Mesendoderm (in vitro differentiated cells): ENCODE results near the gene CRK.

Source experiments
- DNase-seq: peaks from one replicate; pipeline ENCODE4 v3.0.0; 2013
- H2AK5ac ChIP-seq: 2 replicates; pipeline ENCODE4 v1.6.1; 2013; ENCODE audit warnings: low read length, inconsistent platforms
- H2BK120ac ChIP-seq: 2 replicates; pipeline ENCODE4 v1.6.1; 2013; ENCODE audit warnings: low read depth, mild to moderate bottlenecking, low read length, moderate library complexity, mixed read lengths
- H2BK15ac ChIP-seq: replicated peaks from 2 replicates; pipeline ENCODE4 v1.6.1; 2013; ENCODE audit warnings: low read depth, mild to moderate bottlenecking, moderate library complexity
- H2BK5ac ChIP-seq: 2 replicates; pipeline ENCODE4 v1.6.1; 2013; ENCODE audit warnings: low read length, inconsistent platforms
- H3K18ac ChIP-seq: 2 replicates; pipeline ENCODE4 v1.6.1; 2013; ENCODE audit warnings: mild to moderate bottlenecking, low read length, mixed read lengths
- H3K23ac ChIP-seq: one replicate; pipeline ENCODE4 v1.6.1; 2013; ENCODE audit warnings: low read length
- H3K27ac ChIP-seq: 2 replicates; pipeline ENCODE4 v1.5.1; 2013; ENCODE audit warnings: low read depth, mild to moderate bottlenecking, inconsistent platforms, low read length, moderate library complexity
- H3K27me3 ChIP-seq: 2 replicates; pipeline ENCODE4 v1.6.1; 2013; ENCODE audit warnings: low read length, control low read depth, mild to moderate bottlenecking, inconsistent platforms; ENCODE audit not compliant: insufficient read depth, poor library complexity
- H3K36me3 ChIP-seq: 2 replicates; pipeline ENCODE4 v1.6.1; 2013; ENCODE audit warnings: low read length, inconsistent platforms; ENCODE audit not compliant: control insufficient read depth, insufficient read depth
- H3K4ac ChIP-seq: one replicate; pipeline ENCODE4 v1.6.1; 2013; ENCODE audit warnings: low read depth, mild to moderate bottlenecking, low read length, moderate library complexity
- H3K4me1 ChIP-seq: 2 replicates; pipeline ENCODE4 v1.6.1; 2013; ENCODE audit warnings: low read depth, low read length, inconsistent platforms; ENCODE audit not compliant: control insufficient read depth
- H3K4me2 ChIP-seq: 2 replicates; pipeline ENCODE4 v1.6.1; 2013; ENCODE audit warnings: low read length
- H3K4me3 ChIP-seq: 2 replicates; pipeline ENCODE4 v1.5.1; 2013; ENCODE audit warnings: mild to moderate bottlenecking, low read length
- H3K56ac ChIP-seq: one replicate; pipeline ENCODE4 v1.6.1; 2013; ENCODE audit warnings: low read length
- H3K79me1 ChIP-seq: 2 replicates; pipeline ENCODE4 v1.6.1; 2013; ENCODE audit warnings: low read length, inconsistent platforms
- H3K79me2 ChIP-seq: 2 replicates; pipeline ENCODE4 v1.6.1; 2013; ENCODE audit warnings: mild to moderate bottlenecking, low read length; ENCODE audit not compliant: control insufficient read depth, insufficient read depth
- H3K9ac ChIP-seq: 2 replicates; pipeline ENCODE4 v1.6.1; 2013; ENCODE audit warnings: low read length, inconsistent platforms
- H4K5ac ChIP-seq: one replicate; pipeline ENCODE4 v1.6.1; 2013; ENCODE audit warnings: low read length
- H4K8ac ChIP-seq: one replicate; pipeline ENCODE4 v1.6.1; 2013; ENCODE audit warnings: low read depth, mild to moderate bottlenecking, control low read depth, low read length, moderate library complexity
- WGBS: extraction: QIAGEN DNeasy Blood & Tissue Kit; methylation state at CpG from one replicate; pipeline ENCODE4 v1.1.7; 2013; ENCODE audit warnings: low lambda C conversion rate, missing lambda C conversion rate; ENCODE audit not compliant: insufficient coverage; ENCODE audit errors: extremely low coverage; 5-methylcytosine and 5-hydroxymethylcytosine counted together

Gene CRK

DNA sequence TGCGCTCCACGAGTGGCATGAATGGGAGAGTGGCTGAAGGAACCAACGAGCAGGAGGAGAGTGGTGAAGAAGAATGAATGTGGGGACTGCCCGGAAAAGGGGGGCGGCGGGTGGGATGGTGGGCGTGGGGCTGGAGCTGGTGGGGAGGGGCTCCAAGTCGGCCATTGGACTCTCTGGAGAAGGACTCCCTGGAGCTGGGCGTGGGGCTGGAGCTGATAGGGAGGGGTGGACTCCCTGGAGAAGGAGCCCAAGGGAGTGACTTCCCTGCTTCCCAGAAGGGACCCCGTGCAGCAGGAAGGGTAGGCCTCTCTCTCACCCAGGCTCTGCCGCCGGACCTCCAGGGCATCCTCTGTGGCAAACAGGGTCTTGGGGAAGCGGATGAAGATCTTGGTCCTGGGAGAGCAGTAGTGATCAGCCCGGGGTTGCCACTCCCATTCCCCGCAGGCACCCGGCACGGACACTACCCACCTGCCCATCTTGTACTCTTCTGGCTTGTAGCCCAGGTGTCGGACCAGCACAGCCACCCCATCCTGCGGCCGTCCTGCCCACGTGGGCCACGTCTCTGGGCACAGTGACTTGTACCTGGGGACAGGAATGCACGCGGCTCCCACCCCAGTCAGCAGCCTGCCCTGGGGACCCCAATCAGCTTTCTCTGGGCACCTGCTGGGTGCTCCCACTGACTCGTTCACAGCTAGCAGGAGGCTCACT is 14.9 kb upstream of the CRK start:
- H3K27ac ChIP-seq = no peak overlapping the region
- H3K4me3 ChIP-seq = no peak overlapping the region

GRCh38 chr17:1470071-1470754 is 14.2 kb upstream of the CRK start:
- H3K18ac ChIP-seq = no peak overlapping the region
- no peak overlapping the region for H3K23ac ChIP-seq
- no peak overlapping the region for H3K56ac ChIP-seq
- no peaks in the 10 kb centered on the region for H3K27me3 ChIP-seq
- no peak overlapping the region for H3K9ac ChIP-seq
- H3K4me2 ChIP-seq = no peak overlapping the region
- H3K4me3 ChIP-seq = no peak overlapping the region
- no peak overlapping the region for H2BK120ac ChIP-seq
- no peak overlapping the region for H2BK15ac ChIP-seq
- no CpG with 5 or more reads among the region's 33 CpGs for WGBS
- H3K4ac ChIP-seq = no peak overlapping the region
- no peak overlapping the region for H2AK5ac ChIP-seq
- DNase-seq = no peak
- no peaks in the 10 kb centered on the region for H3K4me1 ChIP-seq
- no peak overlapping the region for H4K8ac ChIP-seq
- H3K79me2 ChIP-seq = no peaks in the 10 kb centered on the region
- no peak overlapping the region for H3K27ac ChIP-seq
- peaks cover 8% of the 10 kb centered on the region for H3K36me3 ChIP-seq
- H4K5ac ChIP-seq = no peak overlapping the region
- no peak overlapping the region for H2BK5ac ChIP-seq
- H3K79me1 ChIP-seq = no peaks in the 10 kb centered on the region

More for the DNA sequence above, 14.9 kb upstream of the CRK start:
- Histone ChIP-seq H3K23ac (no peak overlapping the region), H4K8ac (no peak overlapping the region), H2BK120ac (no peak overlapping the region), H3K9ac (no peak overlapping the region), H3K36me3 (peaks cover 8% of the 10 kb centered on the region), H3K79me2 (no peaks in the 10 kb centered on the region), H3K4me1 (no peaks in the 10 kb centered on the region), H3K4me2 (no peak overlapping the region), H3K18ac (no peak overlapping the region), H2BK5ac (no peak overlapping the region), H3K79me1 (no peaks in the 10 kb centered on the region), H2AK5ac (no peak overlapping the region), H4K5ac (no peak overlapping the region), H3K4ac (no peak overlapping the region), H3K56ac (no peak overlapping the region), H2BK15ac (no peak overlapping the region), H3K27me3 (no peaks in the 10 kb centered on the region)
- DNase-seq = no peak
- WGBS = no CpG with 5 or more reads among the region's 25 CpGs

DNA sequence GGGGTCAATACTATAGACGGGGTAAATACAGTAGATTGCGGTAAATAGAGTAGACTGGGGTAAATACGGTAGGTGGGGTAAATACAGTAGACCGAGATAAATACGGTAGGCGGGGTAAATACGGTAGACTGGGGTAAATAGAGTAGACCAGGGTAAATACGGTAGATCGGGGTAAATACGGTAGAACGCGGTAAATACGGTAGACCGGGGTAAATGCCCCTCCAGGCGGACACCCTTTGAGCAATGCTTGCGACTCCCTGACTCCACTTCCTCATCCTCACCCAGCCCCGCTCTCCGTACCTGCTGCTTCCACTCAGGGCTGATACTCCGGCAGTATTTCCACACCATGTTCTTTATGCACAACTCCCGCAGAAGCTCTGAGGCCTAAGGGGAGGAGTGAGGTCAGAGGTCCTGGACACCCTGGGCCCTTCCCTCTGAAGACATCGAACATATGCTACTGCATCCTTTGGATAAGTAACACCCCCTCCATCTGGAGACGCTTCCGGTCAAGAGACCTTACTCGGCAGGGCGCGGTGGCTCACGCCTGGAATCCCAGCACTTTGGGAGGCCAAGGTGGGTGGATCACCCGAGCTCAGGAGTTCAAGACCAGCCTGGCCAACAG is 13.3 kb upstream of the CRK start:
- WGBS = no CpG with 5 or more reads among the region's 28 CpGs
- Histone ChIP-seq H3K9ac (no peak overlapping the region), H2BK15ac (no peak overlapping the region), H2AK5ac (no peak overlapping the region), H3K79me2 (no peaks in the 10 kb centered on the region), H2BK120ac (no peak overlapping the region), H3K27ac (no peak overlapping the region), H3K4ac (no peak overlapping the region), H3K4me2 (no peak overlapping the region), H3K4me3 (no peak overlapping the region), H2BK5ac (no peak overlapping the region), H4K8ac (no peak overlapping the region), H3K4me1 (no peaks in the 10 kb centered on the region), H3K36me3 (peaks cover 8% of the 10 kb centered on the region), H3K79me1 (no peaks in the 10 kb centered on the region), H3K23ac (no peak overlapping the region), H3K18ac (no peak overlapping the region), H3K56ac (no peak overlapping the region), H3K27me3 (no peaks in the 10 kb centered on the region), H4K5ac (no peak overlapping the region)
- peak; percentile 64 for DNase-seq

- H3K27ac ChIP-seq = no peak overlapping the region
- DNase-seq = no peak
- peaks cover 8% of the 10 kb centered on the region for H3K36me3 ChIP-seq
Observed at GRCh38 chr17:1467898-1468492, 12.0 kb upstream of the CRK start.

DNA sequence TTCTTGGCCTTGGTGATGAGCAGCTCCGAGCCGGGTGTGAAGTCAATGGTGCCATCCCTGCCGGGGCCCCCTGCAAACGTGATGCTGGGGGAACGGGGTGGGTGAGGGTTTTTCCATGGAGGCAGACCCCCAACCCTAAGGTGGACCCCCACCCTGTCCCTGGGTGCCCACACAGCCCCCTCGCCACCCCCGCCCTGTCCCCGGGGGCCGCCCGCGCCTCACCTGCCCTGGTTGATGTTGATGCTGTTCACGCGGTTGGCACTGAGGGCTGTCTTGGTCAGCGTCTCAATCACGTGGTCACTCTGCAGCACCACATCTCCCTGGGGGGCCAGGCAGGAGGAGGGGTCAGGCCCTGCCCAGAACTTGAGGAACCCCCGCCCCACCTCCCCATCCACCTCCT is 11.2 kb upstream of the CRK start:
- H3K18ac ChIP-seq = no peak overlapping the region
- peaks cover 8% of the 10 kb centered on the region for H3K36me3 ChIP-seq

More at GRCh38 chr17:1467898-1468492, 12.0 kb upstream of the CRK start:
- Histone ChIP-seq H4K8ac (no peak overlapping the region), H3K4me3 (no peak overlapping the region), H3K23ac (no peak overlapping the region), H3K79me2 (no peaks in the 10 kb centered on the region), H3K56ac (no peak overlapping the region), H3K4ac (no peak overlapping the region), H3K4me2 (no peak overlapping the region), H2BK5ac (no peak overlapping the region), H2BK120ac (no peak overlapping the region), H4K5ac (no peak overlapping the region), H3K27me3 (no peaks in the 10 kb centered on the region), H3K18ac (no peak overlapping the region), H2AK5ac (no peak overlapping the region), H2BK15ac (no peak overlapping the region), H3K4me1 (no peaks in the 10 kb centered on the region), H3K79me1 (no peaks in the 10 kb centered on the region), H3K9ac (no peak overlapping the region)
- no CpG with 5 or more reads among the region's 21 CpGs for WGBS

More for the DNA sequence above, 11.2 kb upstream of the CRK start:
- DNase-seq = no peak
- no peak overlapping the region for H2AK5ac ChIP-seq
- no peak overlapping the region for H3K23ac ChIP-seq
- H3K4me2 ChIP-seq = no peak overlapping the region
- WGBS = no CpG with 5 or more reads among the region's 16 CpGs
- no peak overlapping the region for H4K5ac ChIP-seq
- no peak overlapping the region for H3K9ac ChIP-seq
- no peak overlapping the region for H3K4ac ChIP-seq
- no peak overlapping the region for H3K27ac ChIP-seq
- no peaks in the 10 kb centered on the region for H3K79me2 ChIP-seq
- no peak overlapping the region for H3K56ac ChIP-seq
- H2BK15ac ChIP-seq = no peak overlapping the region
- H4K8ac ChIP-seq = no peak overlapping the region
- no peaks in the 10 kb centered on the region for H3K27me3 ChIP-seq
- H2BK5ac ChIP-seq = no peak overlapping the region
- no peaks in the 10 kb centered on the region for H3K4me1 ChIP-seq
- no peaks in the 10 kb centered on the region for H3K79me1 ChIP-seq
- H2BK120ac ChIP-seq = no peak overlapping the region
- H3K4me3 ChIP-seq = no peak overlapping the region
